ENCODE measurements around the gene MRPL14. TPM values are rescaled to one million over a fixed set of nuclear protein-coding genes. Genes with fewer than 3 reads are reported as not detected.

The MRPL14 gene
- total and polyA plus RNA-seq, 9 of the 15 experiments (the other 6 are each of a cell fraction or from before 2014, with no cell fraction given): 126 to 424 (median 165) TPM

GRCh38 chr6:44064089-44064947 lies 62.9 kb downstream of the MRPL14 start (continued):
- TF ChIP-seq TFAP4 (CRISPR knock-in tag; IDR thresholded peaks at IDR 0.05; ENCODE audit: borderline replicate concordance) (peak; percentile 91), BRF2 (IDR thresholded peaks at IDR 0.05; ENCODE audit: borderline replicate concordance, insufficient read depth, insufficient read length) (no peak), MBD2 (IDR thresholded peaks at IDR 0.05; ENCODE audit: borderline replicate concordance, low read depth) (peak; percentile 74), U2AF1 (optimal IDR thresholded peaks at IDR 0.05; ENCODE audit: low read depth, low read length) (no peak), GABPA (tag; conservative IDR thresholded peaks at IDR 0.05; ENCODE audit: low read depth) (peak; percentile 66), POLR2AphosphoS5 (IDR thresholded peaks at IDR 0.05; ENCODE audit: control insufficient read depth, insufficient read depth, low read depth, low read length) (no peak), BRCA1 (IDR thresholded peaks at IDR 0.05) (no peak), BRCA1 (CRISPR knock-in tag; IDR thresholded peaks at IDR 0.05) (no peak), ZNF79 (CRISPR knock-in tag; IDR thresholded peaks at IDR 0.05; ENCODE audit: low read depth) (no peak), ZNF518B (CRISPR knock-in tag; IDR thresholded peaks at IDR 0.05) (no peak), MTA3 (IDR thresholded peaks at IDR 0.05; ENCODE audit: borderline replicate concordance) (peak; percentile 93), ZKSCAN1 (IDR thresholded peaks at IDR 0.05; ENCODE audit: low read depth, low read length) (peak; percentile 65; the same call in 1 of the 2 replicates), USF1 (CRISPR knock-in tag; IDR thresholded peaks at IDR 0.05) (peak; percentile 14; the same call in 1 of the 2 replicates), HOXB6 (CRISPR knock-in tag; IDR thresholded peaks at IDR 0.05; ENCODE audit: borderline replicate concordance) (no peak), MTA1 (IDR thresholded peaks at IDR 0.05; ENCODE audit: borderline replicate concordance) (peak; percentile 91), ZBTB7A (IDR thresholded peaks at IDR 0.05; ENCODE audit: borderline replicate concordance, control insufficient read depth, low read depth, low read length) (peak; percentile 88; the same call in 1 of the 2 replicates), ZNF695 (CRISPR knock-in tag; IDR thresholded peaks at IDR 0.05) (no peak), MAFK (IDR thresholded peaks at IDR 0.05; ENCODE audit: low read length) (peak; percentile 65), PURB (CRISPR knock-in tag; IDR thresholded peaks at IDR 0.05; ENCODE audit: low read depth) (no peak), EWSR1 (IDR thresholded peaks at IDR 0.05; ENCODE audit: borderline replicate concordance, low read depth, partially characterized antibody) (no peak), SMC3 (conservative IDR thresholded peaks at IDR 0.05; ENCODE audit: insufficient read depth, low read depth, low read length) (no peak), PHB2 (IDR thresholded peaks at IDR 0.05; ENCODE audit: low read depth) (no peak)

Measured in K562 (cell line).